Measurements from ENCODE around the gene HNRNPL. TPM values are rescaled to one million over a fixed set of nuclear protein-coding genes. Genes with fewer than 3 reads are reported as not detected.

HNRNPL gene
- total RNA-seq = 252 and 264 TPM in 2 replicates

DNA sequence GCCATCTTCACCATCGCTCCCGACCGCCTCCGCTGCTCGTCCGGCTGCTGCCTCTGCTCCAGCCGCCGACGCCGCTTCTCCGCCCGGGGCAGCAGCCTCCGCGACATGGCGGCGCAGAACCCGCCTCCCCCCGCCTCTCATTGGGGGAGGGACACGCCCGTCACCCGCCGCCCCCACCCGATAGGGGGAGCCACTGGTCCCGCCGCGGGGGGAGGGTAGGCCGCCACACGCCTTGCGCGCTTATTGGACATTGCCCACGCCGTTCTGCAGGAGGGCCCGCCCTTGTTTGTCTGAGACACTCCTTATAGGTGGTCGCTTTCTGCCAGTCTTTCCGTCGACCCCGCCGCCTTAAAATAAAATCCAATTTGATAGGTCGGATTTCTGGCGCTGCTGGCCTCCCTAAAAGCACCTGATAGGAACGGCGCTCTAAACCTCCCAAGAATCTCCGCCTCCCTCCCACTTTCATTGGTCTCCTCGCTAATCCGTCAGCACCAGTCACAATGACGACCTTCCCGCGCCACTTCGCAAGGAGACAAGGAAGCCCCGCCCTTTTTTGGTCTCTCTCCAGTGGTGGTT, at the start of gene HNRNPL:
Gene HNRNPL, minus strand, starts transcription at position 127 of the 576 bp plus-strand sequence. Its CDS starts 20 bp downstream, at position 107.

GRCh38 chr19:38877781-38878574, 28.2 kb upstream of the HNRNPL start, which contains the start of gene RINL:
RINL (minus strand) TSS chr19:38878275; CDS start chr19:38876742, 1,533 bp downstream.

DNA sequence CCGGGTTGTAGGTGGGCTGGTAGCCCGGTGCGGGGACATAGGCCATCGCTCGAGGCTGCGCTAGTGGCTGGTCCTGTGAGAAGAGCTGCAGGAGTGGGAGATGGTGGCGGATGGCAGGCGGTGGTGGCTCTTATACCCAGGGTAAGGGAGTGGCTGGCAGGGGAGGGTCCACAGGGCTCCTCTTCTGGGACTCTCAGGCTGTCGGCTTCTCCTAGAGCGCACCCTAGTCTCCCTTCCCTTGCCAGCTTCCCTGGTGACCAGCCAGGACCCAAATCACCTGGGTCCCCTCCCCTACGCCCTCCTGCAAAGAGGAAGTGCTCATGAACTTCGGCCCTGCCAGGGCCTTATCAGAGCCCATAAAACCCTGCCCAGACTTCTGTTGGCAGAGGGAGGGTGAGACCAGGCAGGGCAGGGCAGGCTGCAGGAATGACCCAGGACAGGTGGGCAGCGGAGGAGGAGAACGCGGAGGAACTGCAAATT, 36.9 kb downstream of the HNRNPL start, which contains the start of gene LGALS4:
Gene LGALS4, minus strand, starts transcription at position 105 of the 480 bp plus-strand sequence. Its CDS starts 59 bp downstream, at position 46.

DNA sequence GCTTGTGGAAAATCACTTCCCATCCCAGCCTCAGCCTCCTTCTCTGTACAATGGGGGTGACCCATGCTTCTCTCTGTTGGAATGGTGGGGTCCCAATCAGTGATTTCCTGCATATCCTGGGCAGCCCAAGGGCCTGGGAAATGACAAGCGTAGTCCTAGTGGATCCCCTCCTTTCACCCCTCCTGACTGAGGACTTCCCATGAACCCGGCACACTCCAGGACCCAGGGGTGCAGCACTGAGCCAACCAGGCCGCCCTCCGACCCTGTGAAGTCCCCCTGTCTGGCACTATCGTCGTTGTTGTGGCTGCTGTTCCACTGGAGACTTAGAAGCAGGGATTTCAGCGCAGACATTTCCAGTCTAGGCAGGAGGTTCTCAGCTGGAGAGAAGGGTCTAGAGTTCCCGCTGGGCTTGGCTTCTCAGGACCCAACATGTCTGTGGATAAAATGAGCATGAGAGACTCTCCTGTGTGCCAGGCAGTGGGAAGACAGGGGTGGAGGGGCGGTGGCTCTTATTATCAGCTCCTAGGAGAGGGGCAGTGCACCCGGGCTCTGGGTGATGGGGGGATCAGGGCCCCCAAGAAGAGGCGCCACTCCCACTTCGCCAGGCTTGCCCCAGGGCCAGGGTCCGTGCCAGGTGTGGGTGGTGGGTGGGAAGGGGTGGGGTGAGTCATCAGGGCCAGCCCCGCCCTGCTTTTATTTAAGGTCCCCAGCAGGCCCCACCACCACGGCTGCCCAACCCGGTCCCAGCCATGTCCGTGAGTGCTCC, 61.1 kb downstream of the HNRNPL start, which contains the start of gene LGALS7B:
Gene LGALS7B, plus strand, starts transcription at position 723 of the 766 bp plus-strand sequence. Its CDS starts 27 bp downstream, at position 750.

Other genes with a start within 250 kb of the HNRNPL start
- gene MAP4K1, start 232.0 kb downstream of the HNRNPL start, total RNA-seq = 0.09 TPM in 1 of 2 replicates, not detected in the other
- gene EIF3K, start 230.8 kb downstream of the HNRNPL start, total RNA-seq = 544 and 560 TPM in 2 replicates
- 378 and 500 TPM in 2 replicates for gene ACTN4, start 202.3 kb downstream of the HNRNPL start, total RNA-seq
- 7.4 and 8.9 TPM in 2 replicates for gene CAPN12, start 105.5 kb downstream of the HNRNPL start, total RNA-seq
- 6.5 and 26.0 TPM in 2 replicates for gene LGALS7, start 76.5 kb downstream of the HNRNPL start, total RNA-seq
- gene LGALS7B, start 60.8 kb downstream of the HNRNPL start, total RNA-seq = 222 and 322 TPM in 2 replicates
- gene LGALS4, start 37.0 kb downstream of the HNRNPL start, total RNA-seq = 0.35 TPM in 1 of 2 replicates, not detected in the other
- gene ECH1, start 18.2 kb downstream of the HNRNPL start, total RNA-seq = 61.8 and 77.0 TPM in 2 replicates
- 5.8 and 6.6 TPM in 2 replicates for gene RINL, start 28.3 kb upstream of the HNRNPL start, total RNA-seq
- gene SIRT2, start 49.6 kb upstream of the HNRNPL start, total RNA-seq = 65.5 and 74.5 TPM in 2 replicates
- 27.9 and 28.5 TPM in 2 replicates for gene NFKBIB, start 50.0 kb upstream of the HNRNPL start, total RNA-seq
- not detected in 2 replicates for gene CCER2, start 62.2 kb upstream of the HNRNPL start, total RNA-seq
- 30.8 and 31.2 TPM in 2 replicates for gene SARS2, start 80.8 kb upstream of the HNRNPL start, total RNA-seq
- gene MRPS12, start 81.0 kb upstream of the HNRNPL start, total RNA-seq = 77.9 and 86.5 TPM in 2 replicates
- 16.1 and 19.0 TPM in 2 replicates for gene FBXO17, start 125.8 kb upstream of the HNRNPL start, total RNA-seq
- gene FBXO27, start 182.6 kb upstream of the HNRNPL start, total RNA-seq = 9.2 and 11.9 TPM in 2 replicates
- 1.4 and 1.8 TPM in 2 replicates for gene ACP7, start 234.4 kb upstream of the HNRNPL start, total RNA-seq